HEK293 (cell line): Measurements from ENCODE around the gene GRAMD1B.

Source experiments
- CTCF ChIA-PET: fragments of 350-600 bp; formaldehyde crosslinking; extraction: SDS; loops from one replicate; lab custom pipeline; 2021; ENCODE audit warnings: antibody characterized with exemption; lab: Yijun Ruan, JAX
- POLR2A ChIA-PET: fragments of 300-600 bp; formaldehyde crosslinking; extraction: SDS; loops from one replicate; lab custom pipeline; 2020; ENCODE audit warnings: antibody characterized with exemption, inconsistent platforms; lab: Yijun Ruan, JAX
- H3K27ac ChIP-seq: fragments of 200-500 bp; sonication (Bioruptor generic); 2 replicates; pipeline ENCODE4 v1.5.1; 2014; ENCODE audit warnings: low read depth, low read length, control low read depth, inconsistent platforms; ENCODE audit errors: extremely low read depth
- H3K36me3 ChIP-seq, 2 experiments: fragments of 200-500 bp in 1 of 2; sonication (Bioruptor generic) in 1 of 2; 1 replicate in 1 of 2; 2 replicates in 1 of 2; pipeline ENCODE4 v1.5.1; 2014 to 2017; ENCODE audit warnings: inconsistent platforms in 2 of 2, low read length in 2 of 2; ENCODE audit not compliant: control insufficient read depth in 2 of 2, insufficient read depth in 1 of 2
- H3K4me1 ChIP-seq: fragments of 200-500 bp; sonication (Bioruptor generic); 2 replicates; pipeline ENCODE4 v1.5.1; 2014; ENCODE audit warnings: mild to moderate bottlenecking, low read length, inconsistent platforms; ENCODE audit not compliant: control insufficient read depth, insufficient read depth
- H3K4me3 ChIP-seq: 2 replicates; pipeline ENCODE4 v1.5.1; 2011; ENCODE audit warnings: low read depth, mild to moderate bottlenecking, control low read depth, low read length, moderate library complexity
- H3K9me3 ChIP-seq: fragments of 200-500 bp; sonication (Bioruptor generic); 2 replicates; pipeline ENCODE4 v1.5.1; 2014; ENCODE audit warnings: low read depth, low read length, inconsistent platforms; ENCODE audit not compliant: control insufficient read depth, insufficient read depth
- IKZF3 ChIP-seq: fragments of 450-650 bp; IDR thresholded peaks from 2 replicates; pipeline ENCODE4 v1.5.0; 2018; ENCODE audit warnings: missing biosample characterization, mild to moderate bottlenecking, missing genetic modification characterization, moderate library complexity
- KLF9 ChIP-seq: fragments of 450-650 bp; formaldehyde crosslinking; IDR thresholded peaks from 2 replicates; pipeline ENCODE4 v1.5.1; 2016; ENCODE audit warnings: missing biosample characterization, missing genetic modification characterization, low read depth
- REPIN1 ChIP-seq: fragments of 450-650 bp; formaldehyde crosslinking; IDR thresholded peaks from 2 replicates; pipeline ENCODE4 v1.5.1; 2017; ENCODE audit warnings: missing biosample characterization, missing genetic modification characterization, low read depth
- WT1 ChIP-seq: fragments of 450-650 bp; formaldehyde crosslinking; IDR thresholded peaks from 2 replicates; pipeline ENCODE4 v1.5.1; 2016; ENCODE audit warnings: missing biosample characterization, missing genetic modification characterization
- ZFP3 ChIP-seq: fragments of 450-650 bp; formaldehyde crosslinking; IDR thresholded peaks from 2 replicates; pipeline ENCODE4 v1.5.1; 2016; ENCODE audit warnings: low read depth, missing biosample characterization, missing genetic modification characterization
- ZNF133 ChIP-seq: fragments of 450-650 bp; formaldehyde crosslinking; IDR thresholded peaks from 2 replicates; pipeline ENCODE4 v1.5.1; 2016; ENCODE audit warnings: missing biosample characterization, missing genetic modification characterization
- ZNF157 ChIP-seq: fragments of 450-650 bp; formaldehyde crosslinking; IDR thresholded peaks from 2 replicates; pipeline ENCODE4 v1.5.1; 2016; ENCODE audit warnings: missing biosample characterization, missing genetic modification characterization
- ZNF175 ChIP-seq: fragments of 450-650 bp; formaldehyde crosslinking; IDR thresholded peaks from 2 replicates; pipeline ENCODE4 v1.5.1; 2016; ENCODE audit warnings: missing biosample characterization, missing genetic modification characterization
- ZNF2 ChIP-seq: fragments of 450-650 bp; formaldehyde crosslinking; IDR thresholded peaks from 2 replicates; pipeline ENCODE4 v1.5.1; 2016; ENCODE audit warnings: missing biosample characterization, missing genetic modification characterization
- ZNF24 ChIP-seq: fragments of 450-650 bp; formaldehyde crosslinking; IDR thresholded peaks from 2 replicates; pipeline ENCODE4 v1.5.1; 2016; ENCODE audit warnings: missing biosample characterization, missing genetic modification characterization
- ZNF433 ChIP-seq: fragments of 450-650 bp; formaldehyde crosslinking; IDR thresholded peaks from 2 replicates; pipeline ENCODE4 v1.5.1; 2016; ENCODE audit warnings: missing biosample characterization, missing genetic modification characterization, low read depth
- ZNF571 ChIP-seq: fragments of 450-650 bp; formaldehyde crosslinking; IDR thresholded peaks from 2 replicates; pipeline ENCODE4 v1.5.0; 2017; ENCODE audit warnings: missing biosample characterization, missing genetic modification characterization
- ZNF670 ChIP-seq: fragments of 450-650 bp; formaldehyde crosslinking; IDR thresholded peaks from 2 replicates; pipeline ENCODE4 v1.5.1; 2016; ENCODE audit warnings: missing biosample characterization, missing genetic modification characterization, low read depth
- ZNF791 ChIP-seq: fragments of 450-650 bp; formaldehyde crosslinking; IDR thresholded peaks from 2 replicates; pipeline ENCODE4 v1.5.1; 2016; ENCODE audit warnings: missing biosample characterization, missing genetic modification characterization
- ZSCAN16 ChIP-seq: fragments of 450-650 bp; formaldehyde crosslinking; IDR thresholded peaks from 2 replicates; pipeline ENCODE4 v1.5.1; 2016; ENCODE audit warnings: missing biosample characterization, missing genetic modification characterization
- TF ChIP-seq, protein P1 (sequence below): fragments of 450-650 bp; formaldehyde crosslinking; IDR thresholded peaks from 2 replicates; pipeline ENCODE4 v1.5.1; 2016; ENCODE audit warnings: missing biosample characterization, missing genetic modification characterization, borderline replicate concordance
- TF ChIP-seq, protein P2 (sequence below): fragments of 450-650 bp; formaldehyde crosslinking; IDR thresholded peaks from 2 replicates; pipeline ENCODE4 v1.5.1; 2016; ENCODE audit warnings: missing biosample characterization, missing genetic modification characterization, low read depth
- TF ChIP-seq, protein P3 (sequence below): fragments of 450-650 bp; formaldehyde crosslinking; IDR thresholded peaks from 2 replicates; pipeline ENCODE4 v1.5.1; 2016; ENCODE audit warnings: missing biosample characterization, missing genetic modification characterization, borderline replicate concordance
- TF ChIP-seq, protein P4 (sequence below): sonication (generic); formaldehyde crosslinking; IDR thresholded peaks from 2 replicates; pipeline ENCODE4 v1.8.1; 2022; ENCODE audit warnings: mild to moderate bottlenecking, moderate library complexity, missing genetic modification reagents

GRAMD1B gene

GRCh38 chr11:123531325-123531724 is 101.3 kb downstream of the GRAMD1B start:
- POLR2A ChIA-PET: no interaction called here

GRCh38 chr11:123532131-123532530 is 102.1 kb downstream of the GRAMD1B start:
- CTCF ChIA-PET: interaction anchor here (0.7 kb wide), 1 partner anchor 271 kb away, joined by 3 read pairs; no protein-coding TSS in a partner anchor
- H3K36me3 ChIP-seq: no peaks in the 10 kb centered on the region
- no peaks in the 10 kb centered on the region; the same call in 1 of the 2 replicates for H3K4me1 ChIP-seq
- TF ChIP-seq ZNF133 (no peak), ZNF2 (no peak), ZNF670 (tag by site-specific recombination) (no peak), ZNF791 (tag by site-specific recombination) (no peak), ZNF24 (tag by site-specific recombination) (no peak)
- TF ChIP-seq, protein P1, sequence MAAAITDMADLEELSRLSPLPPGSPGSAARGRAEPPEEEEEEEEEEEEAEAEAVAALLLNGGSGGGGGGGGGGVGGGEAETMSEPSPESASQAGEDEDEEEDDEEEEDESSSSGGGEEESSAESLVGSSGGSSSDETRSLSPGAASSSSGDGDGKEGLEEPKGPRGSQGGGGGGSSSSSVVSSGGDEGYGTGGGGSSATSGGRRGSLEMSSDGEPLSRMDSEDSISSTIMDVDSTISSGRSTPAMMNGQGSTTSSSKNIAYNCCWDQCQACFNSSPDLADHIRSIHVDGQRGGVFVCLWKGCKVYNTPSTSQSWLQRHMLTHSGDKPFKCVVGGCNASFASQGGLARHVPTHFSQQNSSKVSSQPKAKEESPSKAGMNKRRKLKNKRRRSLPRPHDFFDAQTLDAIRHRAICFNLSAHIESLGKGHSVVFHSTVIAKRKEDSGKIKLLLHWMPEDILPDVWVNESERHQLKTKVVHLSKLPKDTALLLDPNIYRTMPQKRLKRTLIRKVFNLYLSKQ (tag by site-specific recombination): no peak
- TF ChIP-seq, all 188 proteins: peak for 0
- Histone ChIP-seq H3K27ac (no peak overlapping the region), H3K9me3 (no peaks in the 10 kb centered on the region), H3K4me3 (no peak overlapping the region)
- POLR2A ChIA-PET: no interaction called here

More at GRCh38 chr11:123531325-123531724, 101.3 kb downstream of the GRAMD1B start:
- CTCF ChIA-PET: no interaction called here
- H3K27ac ChIP-seq: no peak overlapping the region
- TF ChIP-seq IKZF3 (no peak), REPIN1 (tag by site-specific recombination) (no peak), WT1 (tag by site-specific recombination) (no peak), KLF9 (tag by site-specific recombination) (no peak), ZNF433 (tag by site-specific recombination) (no peak), ZNF175 (tag by site-specific recombination) (no peak), ZSCAN16 (no peak), ZNF571 (tag by site-specific recombination) (no peak), ZNF157 (tag by site-specific recombination) (no peak), ZFP3 (no peak)
- TF ChIP-seq, protein P2, sequence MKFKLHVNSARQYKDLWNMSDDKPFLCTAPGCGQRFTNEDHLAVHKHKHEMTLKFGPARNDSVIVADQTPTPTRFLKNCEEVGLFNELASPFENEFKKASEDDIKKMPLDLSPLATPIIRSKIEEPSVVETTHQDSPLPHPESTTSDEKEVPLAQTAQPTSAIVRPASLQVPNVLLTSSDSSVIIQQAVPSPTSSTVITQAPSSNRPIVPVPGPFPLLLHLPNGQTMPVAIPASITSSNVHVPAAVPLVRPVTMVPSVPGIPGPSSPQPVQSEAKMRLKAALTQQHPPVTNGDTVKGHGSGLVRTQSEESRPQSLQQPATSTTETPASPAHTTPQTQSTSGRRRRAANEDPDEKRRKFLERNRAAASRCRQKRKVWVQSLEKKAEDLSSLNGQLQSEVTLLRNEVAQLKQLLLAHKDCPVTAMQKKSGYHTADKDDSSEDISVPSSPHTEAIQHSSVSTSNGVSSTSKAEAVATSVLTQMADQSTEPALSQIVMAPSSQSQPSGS (tag by site-specific recombination): no peak
- TF ChIP-seq, protein P3, sequence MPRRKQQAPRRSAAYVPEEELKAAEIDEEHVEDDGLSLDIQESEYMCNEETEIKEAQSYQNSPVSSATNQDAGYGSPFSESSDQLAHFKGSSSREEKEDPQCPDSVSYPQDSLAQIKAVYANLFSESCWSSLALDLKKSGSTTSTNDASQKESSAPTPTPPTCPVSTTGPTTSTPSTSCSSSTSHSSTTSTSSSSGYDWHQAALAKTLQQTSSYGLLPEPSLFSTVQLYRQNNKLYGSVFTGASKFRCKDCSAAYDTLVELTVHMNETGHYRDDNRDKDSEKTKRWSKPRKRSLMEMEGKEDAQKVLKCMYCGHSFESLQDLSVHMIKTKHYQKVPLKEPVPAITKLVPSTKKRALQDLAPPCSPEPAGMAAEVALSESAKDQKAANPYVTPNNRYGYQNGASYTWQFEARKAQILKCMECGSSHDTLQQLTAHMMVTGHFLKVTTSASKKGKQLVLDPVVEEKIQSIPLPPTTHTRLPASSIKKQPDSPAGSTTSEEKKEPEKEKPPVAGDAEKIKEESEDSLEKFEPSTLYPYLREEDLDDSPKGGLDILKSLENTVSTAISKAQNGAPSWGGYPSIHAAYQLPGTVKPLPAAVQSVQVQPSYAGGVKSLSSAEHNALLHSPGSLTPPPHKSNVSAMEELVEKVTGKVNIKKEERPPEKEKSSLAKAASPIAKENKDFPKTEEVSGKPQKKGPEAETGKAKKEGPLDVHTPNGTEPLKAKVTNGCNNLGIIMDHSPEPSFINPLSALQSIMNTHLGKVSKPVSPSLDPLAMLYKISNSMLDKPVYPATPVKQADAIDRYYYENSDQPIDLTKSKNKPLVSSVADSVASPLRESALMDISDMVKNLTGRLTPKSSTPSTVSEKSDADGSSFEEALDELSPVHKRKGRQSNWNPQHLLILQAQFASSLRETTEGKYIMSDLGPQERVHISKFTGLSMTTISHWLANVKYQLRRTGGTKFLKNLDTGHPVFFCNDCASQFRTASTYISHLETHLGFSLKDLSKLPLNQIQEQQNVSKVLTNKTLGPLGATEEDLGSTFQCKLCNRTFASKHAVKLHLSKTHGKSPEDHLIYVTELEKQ: no peak
- TF ChIP-seq, protein P4, sequence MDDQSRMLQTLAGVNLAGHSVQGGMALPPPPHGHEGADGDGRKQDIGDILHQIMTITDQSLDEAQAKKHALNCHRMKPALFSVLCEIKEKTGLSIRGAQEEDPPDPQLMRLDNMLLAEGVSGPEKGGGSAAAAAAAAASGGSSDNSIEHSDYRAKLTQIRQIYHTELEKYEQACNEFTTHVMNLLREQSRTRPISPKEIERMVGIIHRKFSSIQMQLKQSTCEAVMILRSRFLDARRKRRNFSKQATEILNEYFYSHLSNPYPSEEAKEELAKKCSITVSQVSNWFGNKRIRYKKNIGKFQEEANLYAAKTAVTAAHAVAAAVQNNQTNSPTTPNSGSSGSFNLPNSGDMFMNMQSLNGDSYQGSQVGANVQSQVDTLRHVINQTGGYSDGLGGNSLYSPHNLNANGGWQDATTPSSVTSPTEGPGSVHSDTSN: no peak
- H3K36me3 ChIP-seq: no peaks in the 10 kb centered on the region
- no peak overlapping the region for H3K4me3 ChIP-seq
- H3K4me1 ChIP-seq: no peaks in the 10 kb centered on the region
- H3K9me3 ChIP-seq: no peaks in the 10 kb centered on the region
